Endothelial cell of umbilical vein (primary cell): Measurements from ENCODE around the gene TMEM178A. TPM values are rescaled to one million over a fixed set of nuclear protein-coding genes. Genes with fewer than 3 reads are reported as not detected.

Experiments
- BruUV-seq: library from RNA; stranded (reverse); fragments of 400-500 nt; replicated peaks from 2 replicates; lab custom pipeline; 2021; lab: Mats Ljungman, UMichigan
- CTCF ChIA-PET: fragments of 300-600, 350-600 bp; sonication (Branson Sonifier 250); formaldehyde crosslinking; loops from one replicate; lab custom pipeline; 2021; ENCODE audit warnings: antibody characterized with exemption, inconsistent platforms; lab: Charles Lee
- POLR2A ChIA-PET: fragments of 300-600, 350-600 bp; sonication (Branson Sonifier 250); formaldehyde crosslinking; loops from one replicate; lab custom pipeline; 2021; ENCODE audit warnings: antibody characterized with exemption, inconsistent platforms; lab: Charles Lee
- DNase-seq: peaks from one replicate; pipeline ENCODE4 v3.0.0-alpha.2; 2011; ENCODE audit warnings: low read depth, low spot score
- FAIRE-seq: peaks from 2 replicates; lab custom pipeline; 2011; peaks lifted over from hg19 to GRCh38; lab: Jason Lieb, UNC
- H2AFZ ChIP-seq: 2 replicates; pipeline ENCODE4 v1.6.0; 2012; ENCODE audit warnings: low read depth, low read length, control low read depth, inconsistent platforms
- H3K27ac ChIP-seq: 2 replicates; pipeline ENCODE4 v1.5.1; 2011; ENCODE audit warnings: low read depth, mild to moderate bottlenecking, control low read depth, low read length, moderate library complexity; ENCODE audit not compliant: insufficient read depth
- H3K27me3 ChIP-seq, 2 experiments: 2 replicates each; pipeline versions ENCODE4 v1.6.0 to v1.6.1; 2011; ENCODE audit warnings: low read length in 2 of 2, mixed read lengths in 1 of 2; ENCODE audit not compliant: control insufficient read depth in 2 of 2, insufficient read depth in 2 of 2
- H3K36me3 ChIP-seq, 2 experiments: 2 replicates in 1 of 2; 3 replicates in 1 of 2; pipeline ENCODE4 v1.5.1; 2011; ENCODE audit warnings: low read length in 2 of 2, mild to moderate bottlenecking in 1 of 2, moderate library complexity in 1 of 2; ENCODE audit not compliant: control insufficient read depth in 2 of 2, insufficient read depth in 2 of 2; ENCODE audit errors: extremely low read depth in 1 of 2
- H3K4me1 ChIP-seq: 3 replicates; pipeline ENCODE4 v1.5.1; 2011; ENCODE audit warnings: mild to moderate bottlenecking, low read length; ENCODE audit not compliant: control insufficient read depth, insufficient read depth; ENCODE audit errors: extremely low read depth
- H3K4me2 ChIP-seq: 2 replicates; pipeline ENCODE4 v1.6.1; 2011; ENCODE audit warnings: low read length, control low read depth, mixed read lengths; ENCODE audit not compliant: insufficient read depth
- H3K4me3 ChIP-seq, 3 experiments: fragments of 200-600 bp in 1 of 3; sonication (generic), shearing (Covaris generic) in 1 of 3; replicated peaks in 1 of 3; 2 replicates each; pipeline ENCODE4 v1.5.1; 2011 to 2016; ENCODE audit warnings: control low read depth in 3 of 3, low read length in 3 of 3, mild to moderate bottlenecking in 2 of 3, inconsistent platforms in 1 of 3, low read depth in 1 of 3, moderate library complexity in 1 of 3; ENCODE audit not compliant: insufficient read depth in 1 of 3
- H3K79me2 ChIP-seq: 2 replicates; pipeline ENCODE4 v1.6.0; 2012; ENCODE audit warnings: low read length, inconsistent platforms; ENCODE audit not compliant: control insufficient read depth, insufficient read depth
- H3K9ac ChIP-seq: replicated peaks from 2 replicates; pipeline ENCODE3; 2011; ENCODE audit warnings: low read length, control low read depth; ENCODE audit not compliant: insufficient read depth; ENCODE audit errors: extremely low read depth
- H3K9me1 ChIP-seq: replicated peaks from 3 replicates; pipeline ENCODE4 v1.6.0; 2011; ENCODE audit warnings: mild to moderate bottlenecking, low read length; ENCODE audit not compliant: control insufficient read depth, insufficient read depth; ENCODE audit errors: extremely low read depth
- H3K9me3 ChIP-seq: replicated peaks from 2 replicates; pipeline ENCODE4 v1.5.1; 2012; ENCODE audit warnings: low read length, inconsistent platforms; ENCODE audit not compliant: control insufficient read depth, insufficient read depth
- H4K20me1 ChIP-seq: replicated peaks from 2 replicates; pipeline ENCODE3; 2011; ENCODE audit warnings: mild to moderate bottlenecking, low read length; ENCODE audit not compliant: control insufficient read depth, insufficient read depth; ENCODE audit errors: extremely low read depth
- CTCF ChIP-seq, 2 donors: IDR thresholded peaks; 1 replicate in 1 of 2; 2 replicates in 1 of 2; pipeline ENCODE4 v1.5.1; 2011; ENCODE audit warnings: low read length in 2 of 2, mild to moderate bottlenecking in 2 of 2, moderate library complexity in 2 of 2, control low read depth in 1 of 2, inconsistent platforms in 1 of 2, low read depth in 1 of 2; ENCODE audit not compliant: insufficient read depth in 1 of 2; ENCODE audit errors: extremely low read depth in 1 of 2
- JUN ChIP-seq: IDR thresholded peaks from 2 replicates; pipeline ENCODE4 v1.6.1; 2011; ENCODE audit warnings: borderline replicate concordance, low read depth; ENCODE audit not compliant: insufficient read length, insufficient read depth
- MAX ChIP-seq: IDR thresholded peaks from 2 replicates; pipeline ENCODE4 v1.6.1; 2011; ENCODE audit not compliant: insufficient read depth, insufficient read length
- MYC ChIP-seq: IDR thresholded peaks from one replicate; pipeline ENCODE4 v1.6.1; 2011; ENCODE audit warnings: mild to moderate bottlenecking, low read depth, low read length
- POLR2A ChIP-seq: IDR thresholded peaks from 2 replicates; pipeline ENCODE4 v1.6.1; 2012; ENCODE audit warnings: low read depth, mild to moderate bottlenecking, control low read depth, low read length
- POLR2AphosphoS5 ChIP-seq: IDR thresholded peaks from 2 replicates; pipeline ENCODE4 v1.6.1; 2012; ENCODE audit warnings: low read depth, mild to moderate bottlenecking, control low read depth, low read length, moderate library complexity; ENCODE audit not compliant: insufficient read depth
- dilution Hi-C: fragments of 300-500 bp; cut with MboI; formaldehyde crosslinking; loops from one replicate; pipeline ENCODE4 v1.15.0; 2019; ENCODE audit warnings: low sequenced_read_pairs; ENCODE audit not compliant: extremely low pct_ligation_motif_present
- intact Hi-C: fragments of 100-400 bp; cut with micrococcal nuclease; formaldehyde crosslinking; loops from one replicate; pipeline ENCODE4 v1.10.0; 2022
- polyA plus RNA-seq, 4 experiments: library from polyadenylated mRNA; depleted of rRNA in 3 of 4; stranded (reverse) in 3 of 4; unstranded in 1 of 4; fragments of >200 nt; gene quantifications; 2 replicates each; pipeline versions ENCODE4 v1.2.1 to v1.2.3, GENCODE V29; 2011 to 2012; ENCODE audit warnings: missing spikeins in 1 of 4
- total RNA-seq: library from RNA; stranded (reverse); gene quantifications from 2 replicates; pipeline ENCODE4 v1.2.3, GENCODE V29; 2021

TMEM178A gene
- total and polyA plus RNA-seq, 2 donors (not counting 3 experiments of a cell fraction or from before 2014, with no cell fraction given): 1.5 to 2.8 TPM

DNA sequence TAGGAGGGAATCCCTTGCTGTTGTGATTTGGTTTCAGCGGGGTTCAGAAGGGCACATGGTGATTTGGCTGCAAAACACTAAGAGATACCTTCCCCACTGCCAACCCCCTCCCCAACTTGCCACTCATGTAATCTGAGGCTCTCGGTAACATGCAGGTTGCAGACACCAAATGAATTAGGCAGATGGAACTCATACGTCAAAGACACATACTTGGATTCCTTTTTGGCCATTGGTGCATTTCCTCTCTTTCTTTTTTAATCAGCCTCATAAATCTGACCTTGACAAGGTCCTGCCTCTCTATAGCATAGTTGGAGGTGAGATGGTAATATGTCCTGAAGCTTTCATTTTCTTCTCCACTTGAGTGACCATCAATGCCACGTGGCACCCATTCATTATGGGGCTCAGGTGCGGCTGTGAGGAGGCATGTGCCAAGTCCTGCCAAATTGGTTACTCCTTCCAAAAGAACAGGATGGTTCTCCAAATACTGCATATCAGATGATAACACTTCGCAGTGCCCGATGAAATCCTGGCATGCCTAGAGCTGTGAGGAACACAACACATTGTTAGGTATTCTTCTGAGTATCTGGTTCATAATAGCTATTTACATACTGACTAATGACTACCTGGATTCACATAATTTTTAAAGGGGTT lies 8.3 kb upstream of the TMEM178A start:
- POLR2A ChIA-PET: no interaction called here

More for the DNA sequence above, 8.3 kb upstream of the TMEM178A start:
- DNase-seq (no peak), FAIRE-seq (no peak)
- Histone ChIP-seq H3K4me1 (no peaks in the 10 kb centered on the region), H3K79me2 (no peaks in the 10 kb centered on the region), H4K20me1 (no peaks in the 10 kb centered on the region), H3K4me2 (no peak overlapping the region), H3K27ac (no peak overlapping the region), H3K36me3 (no peaks in the 10 kb centered on the region), H3K9me1 (no peaks in the 10 kb centered on the region), H3K4me3 (no peak overlapping the region), H3K27me3 (peaks cover 0 to 5% of the 10 kb centered on the region in 2 experiments), H3K9ac (no peak overlapping the region), H2AFZ (no peak overlapping the region), H3K9me3 (no peaks in the 10 kb centered on the region)
- no peak for TF ChIP-seq JUN
- TF ChIP-seq MAX: no peak
- no peak for TF ChIP-seq POLR2AphosphoS5
- TF ChIP-seq MYC: no peak
- no peak for TF ChIP-seq POLR2A
- TF ChIP-seq CTCF (IDR thresholded peaks at IDR 0.05; ENCODE audit: extremely low read depth in 1 of 2, insufficient read depth in 1 of 2, low read depth in 1 of 2, low read length in 2 of 2): no peak
- CTCF ChIA-PET: interaction anchor here (1.3 to 1.5 kb wide), 3 partner anchors 39 to 278 kb away, joined by 3 to 4 read pairs (median 3); no protein-coding TSS in a partner anchor
- no TSS peak for BruUV-seq
- intact Hi-C loops (no loop called here), dilution Hi-C loops (no loop called here)
